Endothelial cell of umbilical vein (primary cell): Measurements from ENCODE around the gene RLN2. TPM values are rescaled to one million over a fixed set of nuclear protein-coding genes. Genes with fewer than 3 reads are reported as not detected.

ENCODE experiments used
- BruUV-seq: library from RNA; stranded (reverse); fragments of 400-500 nt; replicated peaks from 2 replicates; lab custom pipeline; 2021; lab: Mats Ljungman, UMichigan
- CTCF ChIA-PET: fragments of 300-600, 350-600 bp; sonication (Branson Sonifier 250); formaldehyde crosslinking; loops from one replicate; lab custom pipeline; 2021; ENCODE audit warnings: antibody characterized with exemption, inconsistent platforms; lab: Charles Lee
- POLR2A ChIA-PET: fragments of 300-600, 350-600 bp; sonication (Branson Sonifier 250); formaldehyde crosslinking; loops from one replicate; lab custom pipeline; 2021; ENCODE audit warnings: antibody characterized with exemption, inconsistent platforms; lab: Charles Lee
- DNase-seq: peaks from one replicate; pipeline ENCODE4 v3.0.0-alpha.2; 2011; ENCODE audit warnings: low read depth, low spot score
- FAIRE-seq: peaks from 2 replicates; lab custom pipeline; 2011; peaks lifted over from hg19 to GRCh38; lab: Jason Lieb, UNC
- H2AFZ ChIP-seq: 2 replicates; pipeline ENCODE4 v1.6.0; 2012; ENCODE audit warnings: low read depth, low read length, control low read depth, inconsistent platforms
- H3K27ac ChIP-seq: 2 replicates; pipeline ENCODE4 v1.5.1; 2011; ENCODE audit warnings: low read depth, mild to moderate bottlenecking, control low read depth, low read length, moderate library complexity; ENCODE audit not compliant: insufficient read depth
- H3K27me3 ChIP-seq, 2 experiments: 2 replicates each; pipeline versions ENCODE4 v1.6.0 to v1.6.1; 2011; ENCODE audit warnings: low read length in 2 of 2, mixed read lengths in 1 of 2; ENCODE audit not compliant: control insufficient read depth in 2 of 2, insufficient read depth in 2 of 2
- H3K36me3 ChIP-seq, 2 experiments: 2 replicates in 1 of 2; 3 replicates in 1 of 2; pipeline ENCODE4 v1.5.1; 2011; ENCODE audit warnings: low read length in 2 of 2, mild to moderate bottlenecking in 1 of 2, moderate library complexity in 1 of 2; ENCODE audit not compliant: control insufficient read depth in 2 of 2, insufficient read depth in 2 of 2; ENCODE audit errors: extremely low read depth in 1 of 2
- H3K4me1 ChIP-seq: 3 replicates; pipeline ENCODE4 v1.5.1; 2011; ENCODE audit warnings: mild to moderate bottlenecking, low read length; ENCODE audit not compliant: control insufficient read depth, insufficient read depth; ENCODE audit errors: extremely low read depth
- H3K4me2 ChIP-seq: 2 replicates; pipeline ENCODE4 v1.6.1; 2011; ENCODE audit warnings: low read length, control low read depth, mixed read lengths; ENCODE audit not compliant: insufficient read depth
- H3K4me3 ChIP-seq, 3 experiments: fragments of 200-600 bp in 1 of 3; sonication (generic), shearing (Covaris generic) in 1 of 3; replicated peaks in 1 of 3; 2 replicates each; pipeline ENCODE4 v1.5.1; 2011 to 2016; ENCODE audit warnings: control low read depth in 3 of 3, low read length in 3 of 3, mild to moderate bottlenecking in 2 of 3, inconsistent platforms in 1 of 3, low read depth in 1 of 3, moderate library complexity in 1 of 3; ENCODE audit not compliant: insufficient read depth in 1 of 3
- H3K79me2 ChIP-seq: 2 replicates; pipeline ENCODE4 v1.6.0; 2012; ENCODE audit warnings: low read length, inconsistent platforms; ENCODE audit not compliant: control insufficient read depth, insufficient read depth
- H3K9ac ChIP-seq: replicated peaks from 2 replicates; pipeline ENCODE3; 2011; ENCODE audit warnings: low read length, control low read depth; ENCODE audit not compliant: insufficient read depth; ENCODE audit errors: extremely low read depth
- H3K9me1 ChIP-seq: replicated peaks from 3 replicates; pipeline ENCODE4 v1.6.0; 2011; ENCODE audit warnings: mild to moderate bottlenecking, low read length; ENCODE audit not compliant: control insufficient read depth, insufficient read depth; ENCODE audit errors: extremely low read depth
- H3K9me3 ChIP-seq: replicated peaks from 2 replicates; pipeline ENCODE4 v1.5.1; 2012; ENCODE audit warnings: low read length, inconsistent platforms; ENCODE audit not compliant: control insufficient read depth, insufficient read depth
- H4K20me1 ChIP-seq: replicated peaks from 2 replicates; pipeline ENCODE3; 2011; ENCODE audit warnings: mild to moderate bottlenecking, low read length; ENCODE audit not compliant: control insufficient read depth, insufficient read depth; ENCODE audit errors: extremely low read depth
- CTCF ChIP-seq, 2 donors: IDR thresholded peaks; 1 replicate in 1 of 2; 2 replicates in 1 of 2; pipeline ENCODE4 v1.5.1; 2011; ENCODE audit warnings: low read length in 2 of 2, mild to moderate bottlenecking in 2 of 2, moderate library complexity in 2 of 2, control low read depth in 1 of 2, inconsistent platforms in 1 of 2, low read depth in 1 of 2; ENCODE audit not compliant: insufficient read depth in 1 of 2; ENCODE audit errors: extremely low read depth in 1 of 2
- EZH2 ChIP-seq: IDR thresholded peaks from 2 replicates; pipeline ENCODE4 v1.6.1; 2012; ENCODE audit warnings: borderline replicate concordance, low read depth, mild to moderate bottlenecking, moderate library complexity, low read length, inconsistent platforms; ENCODE audit not compliant: severe bottlenecking
- FOS ChIP-seq: IDR thresholded peaks from 2 replicates; pipeline ENCODE4 v1.6.1; 2011; ENCODE audit warnings: mild to moderate bottlenecking, low read length, moderate library complexity, borderline replicate concordance; ENCODE audit not compliant: insufficient read depth
- GATA2 ChIP-seq: IDR thresholded peaks from 2 replicates; pipeline ENCODE4 v1.7.0; 2011; ENCODE audit warnings: low read depth, mild to moderate bottlenecking, moderate library complexity, mixed read lengths, low read length; ENCODE audit not compliant: insufficient read length, insufficient read depth
- JUN ChIP-seq: IDR thresholded peaks from 2 replicates; pipeline ENCODE4 v1.6.1; 2011; ENCODE audit warnings: borderline replicate concordance, low read depth; ENCODE audit not compliant: insufficient read length, insufficient read depth
- MYC ChIP-seq: IDR thresholded peaks from one replicate; pipeline ENCODE4 v1.6.1; 2011; ENCODE audit warnings: mild to moderate bottlenecking, low read depth, low read length
- POLR2AphosphoS5 ChIP-seq: IDR thresholded peaks from 2 replicates; pipeline ENCODE4 v1.6.1; 2012; ENCODE audit warnings: low read depth, mild to moderate bottlenecking, control low read depth, low read length, moderate library complexity; ENCODE audit not compliant: insufficient read depth
- dilution Hi-C: fragments of 300-500 bp; cut with MboI; formaldehyde crosslinking; loops from one replicate; pipeline ENCODE4 v1.15.0; 2019; ENCODE audit warnings: low sequenced_read_pairs; ENCODE audit not compliant: extremely low pct_ligation_motif_present
- intact Hi-C: fragments of 100-400 bp; cut with micrococcal nuclease; formaldehyde crosslinking; loops from one replicate; pipeline ENCODE4 v1.10.0; 2022
- polyA plus RNA-seq, 4 experiments: library from polyadenylated mRNA; depleted of rRNA in 3 of 4; stranded (reverse) in 3 of 4; unstranded in 1 of 4; fragments of >200 nt; gene quantifications; 2 replicates each; pipeline versions ENCODE4 v1.2.1 to v1.2.3, GENCODE V29; 2011 to 2012; ENCODE audit warnings: missing spikeins in 1 of 4
- total RNA-seq: library from RNA; stranded (reverse); gene quantifications from 2 replicates; pipeline ENCODE4 v1.2.3, GENCODE V29; 2021

The RLN2 gene
- total and polyA plus RNA-seq, 2 donors (not counting 3 experiments of a cell fraction or from before 2014, with no cell fraction given): 0.41 TPM; not detected in 1

GRCh38 chr9:5278486-5278885, 26.0 kb downstream of the RLN2 start:
- Histone ChIP-seq H3K9me3 (no peaks in the 10 kb centered on the region), H3K27ac (no peak overlapping the region), H3K9me1 (no peaks in the 10 kb centered on the region), H3K4me3 (no peak overlapping the region), H4K20me1 (no peaks in the 10 kb centered on the region), H3K9ac (no peak overlapping the region), H2AFZ (no peak overlapping the region), H3K4me2 (no peak overlapping the region), H3K27me3 (no peaks in the 10 kb centered on the region), H3K79me2 (no peaks in the 10 kb centered on the region), H3K4me1 (no peaks in the 10 kb centered on the region), H3K36me3 (no peaks in the 10 kb centered on the region)
- dilution Hi-C loops: no loop called here
- TF ChIP-seq JUN (no peak), POLR2AphosphoS5 (no peak), MYC (no peak), FOS (no peak), GATA2 (no peak), EZH2 (no peak), CTCF (IDR thresholded peaks at IDR 0.05; ENCODE audit: extremely low read depth in 1 of 2, insufficient read depth in 1 of 2, low read depth in 1 of 2, low read length in 2 of 2) (no peak)
- DNase-seq (no peak), FAIRE-seq (no peak)
- CTCF ChIA-PET: interaction anchor here (1.6 kb wide), 1 partner anchor 9 kb away, joined by 7 read pairs; no protein-coding TSS in a partner anchor
- intact Hi-C loops: no loop called here
- no TSS peak for BruUV-seq
- POLR2A ChIA-PET: no interaction called here
